Muscle layer of colon (tissue), 2 donors: ENCODE measurements around the gene XRN2.

Experiments used
- H3K27ac ChIP-seq: one replicate; pipeline ENCODE4 v1.7.0; 2013; ENCODE audit warnings: low read depth, mild to moderate bottlenecking, low read length, moderate library complexity
- H3K27me3 ChIP-seq, 2 donors: one replicate each; pipeline ENCODE4 v1.7.0; 2013; ENCODE audit warnings: low read length in 2 of 2, mild to moderate bottlenecking in 2 of 2; ENCODE audit not compliant: insufficient read depth in 2 of 2, control insufficient read depth in 1 of 2
- H3K36me3 ChIP-seq: one replicate; pipeline ENCODE4 v1.7.0; 2013; ENCODE audit warnings: mild to moderate bottlenecking, low read length; ENCODE audit not compliant: insufficient read depth
- H3K4me1 ChIP-seq: one replicate; pipeline ENCODE4 v1.7.0; 2013; ENCODE audit warnings: mild to moderate bottlenecking, low read length; ENCODE audit not compliant: insufficient read depth
- H3K4me3 ChIP-seq, 2 donors: one replicate each; pipeline ENCODE4 v1.7.0; 2013; ENCODE audit warnings: low read length in 2 of 2, low read depth in 1 of 2, mild to moderate bottlenecking in 1 of 2, moderate library complexity in 1 of 2
- H3K9ac ChIP-seq: one replicate; pipeline ENCODE4 v1.7.0; 2013; ENCODE audit warnings: low read length
- H3K9me3 ChIP-seq: one replicate; pipeline ENCODE4 v1.7.0; 2013; ENCODE audit warnings: mild to moderate bottlenecking, low read length
- donor health status: abdominal sarcoma.
- donor health status: Adenocarcinoma of cecum.

Gene XRN2

GRCh38 chr20:21326700-21327099 is 23.6 kb downstream of the XRN2 start:
- Histone ChIP-seq H3K9me3 (no peaks in the 10 kb centered on the region), H3K27me3 (no peaks in the 10 kb centered on the region), H3K4me3 (no peak overlapping the region), H3K27ac (no peak overlapping the region), H3K9ac (no peak overlapping the region), H3K4me1 (peaks cover 29% of the 10 kb centered on the region), H3K36me3 (peaks cover 4% of the 10 kb centered on the region)

DNA sequence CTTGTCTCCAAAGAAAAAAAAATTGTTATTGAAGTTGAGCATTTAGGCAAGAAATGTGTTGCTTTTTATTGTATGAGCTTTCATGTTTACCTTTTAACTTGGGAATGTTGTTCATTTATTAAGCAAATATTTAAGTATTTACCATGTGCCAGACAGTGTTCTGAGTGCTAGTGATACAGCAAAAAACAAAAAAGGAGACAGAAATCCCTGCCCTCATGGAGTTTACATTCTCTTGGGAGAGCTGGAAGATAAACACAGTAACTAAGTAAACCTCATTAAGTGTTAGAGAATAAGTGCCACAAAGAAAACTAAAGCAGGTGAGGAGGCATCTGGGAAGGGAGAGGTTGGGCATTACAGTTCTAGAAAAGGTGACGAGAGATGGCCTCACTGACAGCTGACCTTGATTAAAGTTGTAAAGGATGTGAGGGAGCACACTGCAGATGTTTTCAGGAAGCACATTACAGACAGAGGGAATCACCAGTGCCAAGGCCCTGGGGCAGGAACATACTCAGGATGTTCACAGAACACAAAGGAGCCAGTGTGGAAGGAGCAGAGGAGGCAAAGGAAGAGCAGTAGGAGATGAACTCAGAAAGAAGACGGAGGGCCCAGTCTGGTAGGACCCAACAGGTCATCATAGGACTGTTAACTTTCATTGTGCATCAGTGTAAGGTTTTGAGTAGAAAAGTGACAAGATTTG is 33.5 kb downstream of the XRN2 start:
- H3K27me3 ChIP-seq: no peaks in the 10 kb centered on the region
- H3K9ac ChIP-seq: no peak overlapping the region
- H3K4me1 ChIP-seq: no peaks in the 10 kb centered on the region
- H3K9me3 ChIP-seq: no peaks in the 10 kb centered on the region
- no peak overlapping the region for H3K27ac ChIP-seq
- no peak overlapping the region for H3K4me3 ChIP-seq
- peaks cover 47% of the 10 kb centered on the region for H3K36me3 ChIP-seq

- Histone ChIP-seq H3K27me3 (no peaks in the 10 kb centered on the region), H3K4me1 (no peaks in the 10 kb centered on the region), H3K4me3 (no peak overlapping the region), H3K9ac (no peak overlapping the region), H3K27ac (no peak overlapping the region), H3K36me3 (peaks cover 36% of the 10 kb centered on the region), H3K9me3 (no peaks in the 10 kb centered on the region)
Observed at GRCh38 chr20:21338291-21338690, 35.2 kb downstream of the XRN2 start.

- no peaks in the 10 kb centered on the region for H3K9me3 ChIP-seq
- peaks cover 31% of the 10 kb centered on the region for H3K36me3 ChIP-seq
- H3K27me3 ChIP-seq: no peaks in the 10 kb centered on the region
- no peaks in the 10 kb centered on the region for H3K4me1 ChIP-seq
- H3K4me3 ChIP-seq: no peak overlapping the region
- no peak overlapping the region for H3K9ac ChIP-seq
- H3K27ac ChIP-seq: no peak overlapping the region
Observed at GRCh38 chr20:21339499-21339898, 36.4 kb downstream of the XRN2 start.

GRCh38 chr20:21340991-21341697 is 38.0 kb downstream of the XRN2 start:
- peaks cover 40% of the 10 kb centered on the region for H3K36me3 ChIP-seq
- no peaks in the 10 kb centered on the region for H3K4me1 ChIP-seq
- no peaks in the 10 kb centered on the region for H3K27me3 ChIP-seq

GRCh38 chr20:21342656-21343345 is 39.7 kb downstream of the XRN2 start:
- Histone ChIP-seq H3K9ac (no peak overlapping the region), H3K9me3 (no peaks in the 10 kb centered on the region), H3K4me3 (no peak overlapping the region), H3K27ac (no peak overlapping the region), H3K36me3 (peaks cover 42% of the 10 kb centered on the region), H3K27me3 (no peaks in the 10 kb centered on the region), H3K4me1 (no peaks in the 10 kb centered on the region)

More at GRCh38 chr20:21340991-21341697, 38.0 kb downstream of the XRN2 start:
- no peaks in the 10 kb centered on the region for H3K9me3 ChIP-seq
- H3K4me3 ChIP-seq: no peak overlapping the region
- H3K9ac ChIP-seq: no peak overlapping the region
- no peak overlapping the region for H3K27ac ChIP-seq

DNA sequence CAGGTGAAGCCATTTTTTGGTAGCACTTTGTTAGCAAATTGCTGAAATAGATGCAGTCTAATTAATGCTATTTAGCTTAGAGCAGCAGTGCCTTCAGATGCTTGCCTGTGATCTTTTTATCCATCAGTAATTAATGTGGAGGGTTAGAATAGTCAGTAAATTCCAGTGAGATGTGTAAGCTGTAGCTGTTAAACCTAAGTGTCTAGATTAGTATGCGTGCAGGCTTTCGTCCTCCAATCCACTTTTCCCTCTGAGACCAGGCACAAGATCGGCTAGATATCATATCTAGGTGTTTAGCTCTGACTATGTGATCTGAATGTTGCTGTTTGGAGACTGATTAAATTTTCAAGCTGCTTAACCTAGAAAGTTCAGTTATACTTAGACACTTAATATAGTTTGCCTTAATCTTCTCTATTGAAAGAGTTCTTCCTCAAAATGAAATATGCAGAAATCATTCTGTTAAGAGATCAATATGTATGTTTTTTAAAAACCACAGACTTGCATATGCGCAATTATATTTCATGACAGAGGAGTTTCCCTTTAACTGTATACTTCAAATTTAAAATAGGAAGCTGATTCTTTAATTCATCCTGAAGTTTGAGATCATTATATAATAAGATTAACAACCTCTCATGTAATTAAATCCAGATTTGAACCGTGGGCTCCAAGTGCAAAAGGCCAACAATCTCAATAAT is 41.2 kb downstream of the XRN2 start:
- Histone ChIP-seq H3K4me3 (no peak overlapping the region), H3K9me3 (no peaks in the 10 kb centered on the region), H3K27ac (no peak overlapping the region), H3K36me3 (peaks cover 54% of the 10 kb centered on the region), H3K27me3 (no peaks in the 10 kb centered on the region), H3K4me1 (no peaks in the 10 kb centered on the region), H3K9ac (no peak overlapping the region)

GRCh38 chr20:21344961-21345360 is 41.8 kb downstream of the XRN2 start:
- Histone ChIP-seq H3K4me1 (no peaks in the 10 kb centered on the region), H3K4me3 (no peak overlapping the region), H3K27ac (no peak overlapping the region), H3K9me3 (no peaks in the 10 kb centered on the region), H3K9ac (no peak overlapping the region), H3K27me3 (no peaks in the 10 kb centered on the region), H3K36me3 (peaks cover 54% of the 10 kb centered on the region)

- no peak overlapping the region for H3K9ac ChIP-seq
- H3K4me1 ChIP-seq: peaks cover 2% of the 10 kb centered on the region
- H3K9me3 ChIP-seq: no peaks in the 10 kb centered on the region
- H3K27ac ChIP-seq: no peak overlapping the region
- H3K36me3 ChIP-seq: peaks cover 22% of the 10 kb centered on the region
- H3K4me3 ChIP-seq: no peak overlapping the region
- H3K27me3 ChIP-seq: no peaks in the 10 kb centered on the region
Observed at GRCh38 chr20:21352703-21353102, 49.6 kb downstream of the XRN2 start.

- Histone ChIP-seq H3K36me3 (peaks cover 23% of the 10 kb centered on the region), H3K9ac (no peak overlapping the region)
Observed at GRCh38 chr20:21353236-21353635, 50.1 kb downstream of the XRN2 start.

DNA sequence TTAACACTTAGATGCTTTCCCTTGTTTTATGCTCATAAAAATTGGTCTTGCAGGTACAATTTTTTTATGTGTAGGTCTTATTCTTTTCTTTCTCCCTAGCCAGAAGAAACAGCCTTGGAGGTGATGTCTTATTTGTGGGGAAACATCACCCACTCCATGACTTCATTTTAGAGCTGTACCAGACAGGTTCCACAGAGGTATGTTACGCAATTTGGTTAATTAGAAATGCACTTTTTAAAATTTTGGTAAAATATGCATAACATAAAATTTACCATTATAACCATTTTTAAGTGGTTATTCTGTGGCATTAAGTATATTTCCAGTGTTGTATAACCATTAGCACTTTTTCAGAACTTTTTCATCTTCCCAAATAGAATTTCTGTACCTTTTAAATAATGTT is 52.9 kb downstream of the XRN2 start:
- peaks cover 4% of the 10 kb centered on the region for H3K4me1 ChIP-seq
- no peak overlapping the region for H3K27ac ChIP-seq
- H3K4me3 ChIP-seq: no peak overlapping the region
- H3K27me3 ChIP-seq: no peaks in the 10 kb centered on the region
- no peaks in the 10 kb centered on the region for H3K9me3 ChIP-seq
- H3K9ac ChIP-seq: no peak overlapping the region
- H3K36me3 ChIP-seq: peaks cover 18% of the 10 kb centered on the region

More at GRCh38 chr20:21353236-21353635, 50.1 kb downstream of the XRN2 start:
- peaks cover 4% of the 10 kb centered on the region for H3K4me1 ChIP-seq
- no peak overlapping the region for H3K4me3 ChIP-seq
- H3K27ac ChIP-seq: no peak overlapping the region
- no peaks in the 10 kb centered on the region for H3K9me3 ChIP-seq
- H3K27me3 ChIP-seq: no peaks in the 10 kb centered on the region
